HEK293T (cell line): ENCODE data around the gene WDR46.
"Not testable (repeated sequence)": the region's sequence is repeated elsewhere in the genome, so short reads cannot be mapped to it uniquely, and the experiment has no call there.

Source experiments
- CTCF ChIA-PET: fragments of 350-600 bp; formaldehyde crosslinking; extraction: SDS; loops from one replicate; lab custom pipeline; 2021; ENCODE audit warnings: antibody characterized with exemption, inconsistent platforms; lab: Yijun Ruan, JAX
- POLR2A ChIA-PET: fragments of 350-600 bp; formaldehyde crosslinking; extraction: SDS; loops from one replicate; lab custom pipeline; 2020; ENCODE audit warnings: antibody characterized with exemption, inconsistent platforms; lab: Yijun Ruan, JAX
- DNase-seq: peaks from one replicate; pipeline ENCODE4 v3.0.0; 2012; ENCODE audit warnings: mixed read lengths; ENCODE audit errors: extremely low spot score
- ARNT ChIP-seq: fragments of 450-650 bp; IDR thresholded peaks from 2 replicates; pipeline ENCODE4 v1.6.1; 2017; ENCODE audit warnings: mild to moderate bottlenecking
- BHLHE40 ChIP-seq: fragments of 450-650 bp; IDR thresholded peaks from 2 replicates; pipeline ENCODE4 v1.6.1; 2016; ENCODE audit warnings: mild to moderate bottlenecking, moderate library complexity, borderline replicate concordance
- CTBP1 ChIP-seq: fragments of 450-650 bp; IDR thresholded peaks from 2 replicates; pipeline ENCODE4 v1.6.1; 2016; ENCODE audit warnings: borderline replicate concordance
- ELF4 ChIP-seq: fragments of 450-650 bp; IDR thresholded peaks from 2 replicates; pipeline ENCODE4 v1.6.1; 2017; ENCODE audit warnings: antibody characterized with exemption
- FOXA1 ChIP-seq: fragments of 450-650 bp; IDR thresholded peaks from 2 replicates; pipeline ENCODE4 v1.6.1; 2016; ENCODE audit warnings: mild to moderate bottlenecking
- FOXK2 ChIP-seq: fragments of 450-650 bp; IDR thresholded peaks from 2 replicates; pipeline ENCODE4 v1.6.1; 2016; ENCODE audit warnings: mild to moderate bottlenecking
- FOXM1 ChIP-seq: fragments of 450-650 bp; IDR thresholded peaks from 2 replicates; pipeline ENCODE4 v1.6.1; 2017; ENCODE audit warnings: mild to moderate bottlenecking, borderline replicate concordance
- L3MBTL2 ChIP-seq: fragments of 450-650 bp; conservative IDR thresholded peaks from 2 replicates; pipeline ENCODE4 v1.6.1; 2016; ENCODE audit warnings: mild to moderate bottlenecking
- LEF1 ChIP-seq: fragments of 450-650 bp; IDR thresholded peaks from 2 replicates; pipeline ENCODE4 v1.6.1; 2017; ENCODE audit warnings: mild to moderate bottlenecking, borderline replicate concordance
- NFRKB ChIP-seq: fragments of 450-650 bp; IDR thresholded peaks from 2 replicates; pipeline ENCODE4 v1.6.1; 2016; ENCODE audit warnings: mild to moderate bottlenecking, moderate library complexity
- PKNOX1 ChIP-seq: fragments of 450-650 bp; IDR thresholded peaks from 2 replicates; pipeline ENCODE4 v1.6.1; 2016
- SP1 ChIP-seq: fragments of 450-650 bp; IDR thresholded peaks from 2 replicates; pipeline ENCODE4 v1.6.1; 2017
- SUZ12 ChIP-seq: fragments of 450-650 bp; IDR thresholded peaks from 2 replicates; pipeline ENCODE4 v1.6.1; 2016; ENCODE audit warnings: mild to moderate bottlenecking
- TARDBP ChIP-seq: fragments of 450-650 bp; IDR thresholded peaks from 2 replicates; pipeline ENCODE4 v1.6.1; 2016
- ZNF384 ChIP-seq: fragments of 450-650 bp; IDR thresholded peaks from 2 replicates; pipeline ENCODE4 v1.6.1; 2016

WDR46 gene

GRCh38 chr6:33289784-33290315 is 811 bp upstream of the WDR46 start:
- POLR2A ChIA-PET = interaction anchor here (0.8 to 3.5 kb wide), 10 partner anchors 8 to 290 kb away, joined by 3 to 44 read pairs (median 6); partner anchors contain the start of genes B3GALT4, BAK1, CUTA and RGL2
- DNase-seq = no peak
- CTCF ChIA-PET = interaction anchor here (1.2 to 1.4 kb wide), 2 partner anchors 10 to 13 kb away, joined by 3 to 6 read pairs; partner anchors contain the start of gene B3GALT4
- TF ChIP-seq ZNF384 (no peak), CTBP1 (no peak), ELF4 (no peak), LEF1 (no peak), PKNOX1 (no peak), SP1 (no peak), FOXK2 (no peak), FOXA1 (no peak), ARNT (no peak), NFRKB (no peak), SUZ12 (no peak)

- ChIA-PET POLR2A (interaction anchor here (0.8 to 3.5 kb wide), 6 partner anchors 8 to 30 kb away, joined by 5 to 44 read pairs (median 22); partner anchors contain the start of genes B3GALT4, RGL2, RPS18 and VPS52), CTCF (interaction anchor here (0.6 to 1.8 kb wide), 4 partner anchors 10 to 23 kb away, joined by 3 to 6 read pairs (median 4); partner anchors contain the start of gene B3GALT4)
- TF ChIP-seq ZNF384 (no peak), BHLHE40 (no peak), TARDBP (no peak)
- DNase-seq = no peak
Measured at GRCh38 chr6:33288141-33288920, 708 bp downstream of the WDR46 start.

- TF ChIP-seq ZNF384 = no peak
- TF ChIP-seq BHLHE40 = no peak
- TF ChIP-seq SP1 = no peak
- no peak for TF ChIP-seq LEF1
- TF ChIP-seq L3MBTL2 = no peak
- TF ChIP-seq FOXM1 = no peak
- no peak for TF ChIP-seq TARDBP
- no peak for TF ChIP-seq FOXK2
- TF ChIP-seq NFRKB = no peak
- TF ChIP-seq FOXA1 = no peak
- no peak for TF ChIP-seq CTBP1
- POLR2A ChIA-PET = interaction anchor here (0.8 to 3.1 kb wide), 4 partner anchors 9 to 15 kb away, joined by 3 to 44 read pairs (median 6); partner anchors contain the start of genes B3GALT4, RGL2, RPS18 and VPS52
- no peak for DNase-seq
- CTCF ChIA-PET = no interaction called here
Measured at GRCh38 chr6:33286946-33287914, 1.8 kb downstream of the WDR46 start.

GRCh38 chr6:33285214-33285613 is 3.8 kb downstream of the WDR46 start:
- POLR2A ChIA-PET = interaction anchor here (2.1 to 2.4 kb wide), 2 partner anchors 13 to 14 kb away, joined by 7 read pairs; partner anchors contain the start of genes RPS18 and VPS52
- CTCF ChIA-PET, DNase-seq: not testable (repeated sequence)

GRCh38 chr6:33280539-33280938 is 8.5 kb downstream of the WDR46 start:
- POLR2A ChIA-PET = interaction anchor here (1.1 to 3.1 kb wide), 5 partner anchors 8 to 19 kb away, joined by 3 to 12 read pairs (median 4); partner anchors contain the start of genes RPS18, VPS52 and WDR46
- no peak for DNase-seq
- CTCF ChIA-PET = interaction anchor here (1.2 to 1.7 kb wide), 3 partner anchors 9 to 65 kb away, joined by 3 to 6 read pairs (median 3); partner anchors contain the start of genes PFDN6 and WDR46
- TF ChIP-seq PKNOX1 = no peak

- POLR2A ChIA-PET = interaction anchor here (1.1 to 4.2 kb wide), 6 partner anchors 8 to 72 kb away, joined by 3 to 13 read pairs (median 4); partner anchors contain the start of genes RING1, RPS18, VPS52 and WDR46
- TF ChIP-seq ARNT = no peak
- TF ChIP-seq CTBP1 = no peak
- TF ChIP-seq FOXK2 = no peak
- CTCF ChIA-PET = interaction anchor here (0.8 to 1.7 kb wide), 6 partner anchors 10 to 82 kb away, joined by 3 to 6 read pairs (median 3); partner anchors contain the start of genes PFDN6 and WDR46
- DNase-seq = peak; percentile 81
Measured at GRCh38 chr6:33279971-33280511, 9.0 kb downstream of the WDR46 start.
